ENCODE results near the gene KCNMA1.

KCNMA1 gene

GRCh38 chr10:77371848-77372799, 265.5 kb downstream of the KCNMA1 start:
- Histone ChIP-seq H3K27ac (ENCODE audit: insufficient read depth, low read depth, low read length, poor library complexity, severe bottlenecking) (no peak overlapping the region), H3K27me3 (ENCODE audit: control insufficient read depth, insufficient read depth, low read length, poor library complexity, severe bottlenecking) (no peaks in the 10 kb centered on the region), H3K4me3 (ENCODE audit: insufficient read depth, low read depth, low read length) (no peak overlapping the region), H3K36me3 (ENCODE audit: control insufficient read depth, insufficient read depth, low read length) (no peaks in the 10 kb centered on the region), H3K9me3 (ENCODE audit: control insufficient read depth, low read length) (no peaks in the 10 kb centered on the region), H3K4me1 (ENCODE audit: control insufficient read depth, insufficient read depth, low read length) (no peaks in the 10 kb centered on the region)
- 86 to 88% methylated on average over 7 of the region's 7 CpGs for WGBS, 2 experiments

GRCh38 chr10:77371421-77371820, 266.2 kb downstream of the KCNMA1 start:
- no peak overlapping the region for H3K27ac ChIP-seq (ENCODE audit: insufficient read depth, low read depth, low read length, poor library complexity, severe bottlenecking)
- H3K4me3 ChIP-seq (ENCODE audit: insufficient read depth, low read depth, low read length), result no peak overlapping the region
- H3K27me3 ChIP-seq (ENCODE audit: control insufficient read depth, insufficient read depth, low read length, poor library complexity, severe bottlenecking), result no peaks in the 10 kb centered on the region
- no peaks in the 10 kb centered on the region for H3K9me3 ChIP-seq (ENCODE audit: control insufficient read depth, low read length)
- no peaks in the 10 kb centered on the region for H3K36me3 ChIP-seq (ENCODE audit: control insufficient read depth, insufficient read depth, low read length)
- H3K4me1 ChIP-seq (ENCODE audit: control insufficient read depth, insufficient read depth, low read length), result no peaks in the 10 kb centered on the region
- WGBS, 2 experiments, result 88 to 95% methylated on average over 1 of the region's 1 CpG

- Histone ChIP-seq H3K4me3 (ENCODE audit: insufficient read depth, low read depth, low read length) (no peak overlapping the region), H3K27me3 (ENCODE audit: control insufficient read depth, insufficient read depth, low read length, poor library complexity, severe bottlenecking) (no peaks in the 10 kb centered on the region), H3K36me3 (ENCODE audit: control insufficient read depth, insufficient read depth, low read length) (no peaks in the 10 kb centered on the region), H3K27ac (ENCODE audit: insufficient read depth, low read depth, low read length, poor library complexity, severe bottlenecking) (no peak overlapping the region), H3K9me3 (ENCODE audit: control insufficient read depth, low read length) (no peaks in the 10 kb centered on the region), H3K4me1 (ENCODE audit: control insufficient read depth, insufficient read depth, low read length) (no peaks in the 10 kb centered on the region)
Measured at GRCh38 chr10:77368006-77368405, 269.6 kb downstream of the KCNMA1 start.

- Histone ChIP-seq H3K27me3 (ENCODE audit: control insufficient read depth, insufficient read depth, low read length, poor library complexity, severe bottlenecking) (no peaks in the 10 kb centered on the region), H3K9me3 (ENCODE audit: control insufficient read depth, low read length) (no peaks in the 10 kb centered on the region), H3K4me3 (ENCODE audit: insufficient read depth, low read depth, low read length) (no peak overlapping the region), H3K4me1 (ENCODE audit: control insufficient read depth, insufficient read depth, low read length) (no peaks in the 10 kb centered on the region), H3K27ac (ENCODE audit: insufficient read depth, low read depth, low read length, poor library complexity, severe bottlenecking) (no peak overlapping the region), H3K36me3 (ENCODE audit: control insufficient read depth, insufficient read depth, low read length) (no peaks in the 10 kb centered on the region)
Measured at GRCh38 chr10:77363210-77363609, 274.4 kb downstream of the KCNMA1 start.

- H3K9me3 ChIP-seq (ENCODE audit: control insufficient read depth, low read length), result no peaks in the 10 kb centered on the region
- H3K4me3 ChIP-seq (ENCODE audit: insufficient read depth, low read depth, low read length), result no peak overlapping the region
- no peaks in the 10 kb centered on the region for H3K27me3 ChIP-seq (ENCODE audit: control insufficient read depth, insufficient read depth, low read length, poor library complexity, severe bottlenecking)
- WGBS, 2 experiments, result 87 to 89% methylated on average over 6 of the region's 6 CpGs
- H3K4me1 ChIP-seq (ENCODE audit: control insufficient read depth, insufficient read depth, low read length), result no peaks in the 10 kb centered on the region
- H3K27ac ChIP-seq (ENCODE audit: insufficient read depth, low read depth, low read length, poor library complexity, severe bottlenecking), result no peak overlapping the region
- H3K36me3 ChIP-seq (ENCODE audit: control insufficient read depth, insufficient read depth, low read length), result no peaks in the 10 kb centered on the region
Measured at GRCh38 chr10:77361831-77362230, 275.8 kb downstream of the KCNMA1 start.

GRCh38 chr10:77361426-77361825, 276.2 kb downstream of the KCNMA1 start:
- H3K9me3 ChIP-seq (ENCODE audit: control insufficient read depth, low read length), result no peaks in the 10 kb centered on the region
- no peaks in the 10 kb centered on the region for H3K27me3 ChIP-seq (ENCODE audit: control insufficient read depth, insufficient read depth, low read length, poor library complexity, severe bottlenecking)
- H3K4me3 ChIP-seq (ENCODE audit: insufficient read depth, low read depth, low read length), result no peak overlapping the region
- H3K27ac ChIP-seq (ENCODE audit: insufficient read depth, low read depth, low read length, poor library complexity, severe bottlenecking), result no peak overlapping the region
- H3K36me3 ChIP-seq (ENCODE audit: control insufficient read depth, insufficient read depth, low read length), result no peaks in the 10 kb centered on the region
- 90 to 92% methylated on average over 9 of the region's 9 CpGs for WGBS, 2 experiments
- H3K4me1 ChIP-seq (ENCODE audit: control insufficient read depth, insufficient read depth, low read length), result no peaks in the 10 kb centered on the region

- H3K9me3 ChIP-seq (ENCODE audit: control insufficient read depth, low read length), result no peaks in the 10 kb centered on the region
- no peaks in the 10 kb centered on the region for H3K36me3 ChIP-seq (ENCODE audit: control insufficient read depth, insufficient read depth, low read length)
- no peaks in the 10 kb centered on the region for H3K4me1 ChIP-seq (ENCODE audit: control insufficient read depth, insufficient read depth, low read length)
- WGBS, 2 experiments, result 92 to 94% methylated on average over 5 of the region's 5 CpGs
- no peak overlapping the region for H3K27ac ChIP-seq (ENCODE audit: insufficient read depth, low read depth, low read length, poor library complexity, severe bottlenecking)
- no peak overlapping the region for H3K4me3 ChIP-seq (ENCODE audit: insufficient read depth, low read depth, low read length)
- no peaks in the 10 kb centered on the region for H3K27me3 ChIP-seq (ENCODE audit: control insufficient read depth, insufficient read depth, low read length, poor library complexity, severe bottlenecking)
Measured at GRCh38 chr10:77360835-77361234, 276.8 kb downstream of the KCNMA1 start.

GRCh38 chr10:77359950-77360520, 277.6 kb downstream of the KCNMA1 start:
- Histone ChIP-seq H3K4me3 (ENCODE audit: insufficient read depth, low read depth, low read length) (no peak overlapping the region), H3K4me1 (ENCODE audit: control insufficient read depth, insufficient read depth, low read length) (no peaks in the 10 kb centered on the region), H3K27me3 (ENCODE audit: control insufficient read depth, insufficient read depth, low read length, poor library complexity, severe bottlenecking) (no peaks in the 10 kb centered on the region), H3K36me3 (ENCODE audit: control insufficient read depth, insufficient read depth, low read length) (no peaks in the 10 kb centered on the region), H3K9me3 (ENCODE audit: control insufficient read depth, low read length) (no peaks in the 10 kb centered on the region), H3K27ac (ENCODE audit: insufficient read depth, low read depth, low read length, poor library complexity, severe bottlenecking) (no peak overlapping the region)
- WGBS, 2 experiments, result 89 to 90% methylated on average over 1 of the region's 2 CpGs

- no peaks in the 10 kb centered on the region for H3K4me1 ChIP-seq (ENCODE audit: control insufficient read depth, insufficient read depth, low read length)
- H3K9me3 ChIP-seq (ENCODE audit: control insufficient read depth, low read length), result no peaks in the 10 kb centered on the region
- WGBS, 2 experiments, result 90 to 92% methylated on average over 9 of the region's 9 CpGs
- no peaks in the 10 kb centered on the region for H3K36me3 ChIP-seq (ENCODE audit: control insufficient read depth, insufficient read depth, low read length)
- H3K27ac ChIP-seq (ENCODE audit: insufficient read depth, low read depth, low read length, poor library complexity, severe bottlenecking), result no peak overlapping the region
- no peaks in the 10 kb centered on the region for H3K27me3 ChIP-seq (ENCODE audit: control insufficient read depth, insufficient read depth, low read length, poor library complexity, severe bottlenecking)
- H3K4me3 ChIP-seq (ENCODE audit: insufficient read depth, low read depth, low read length), result no peak overlapping the region
Measured at GRCh38 chr10:77359287-77359691, 278.3 kb downstream of the KCNMA1 start.

- no peaks in the 10 kb centered on the region for H3K9me3 ChIP-seq (ENCODE audit: control insufficient read depth, low read length)
- H3K36me3 ChIP-seq (ENCODE audit: control insufficient read depth, insufficient read depth, low read length), result no peaks in the 10 kb centered on the region
- WGBS, 2 experiments, result 92 to 95% methylated on average over 5 of the region's 5 CpGs
- H3K27me3 ChIP-seq (ENCODE audit: control insufficient read depth, insufficient read depth, low read length, poor library complexity, severe bottlenecking), result no peaks in the 10 kb centered on the region
- H3K4me3 ChIP-seq (ENCODE audit: insufficient read depth, low read depth, low read length), result no peak overlapping the region
- no peak overlapping the region for H3K27ac ChIP-seq (ENCODE audit: insufficient read depth, low read depth, low read length, poor library complexity, severe bottlenecking)
- no peaks in the 10 kb centered on the region for H3K4me1 ChIP-seq (ENCODE audit: control insufficient read depth, insufficient read depth, low read length)
Measured at GRCh38 chr10:77358656-77359055, 279.0 kb downstream of the KCNMA1 start.

Data from ectodermal cell (in vitro differentiated cells).